Measurements from ENCODE around the gene MPPED1. TPM values are rescaled to one million over a fixed set of nuclear protein-coding genes. Genes with fewer than 3 reads are reported as not detected.

The MPPED1 gene
- total and polyA plus RNA-seq, 2 donors (not counting 3 experiments of a cell fraction or from before 2014, with no cell fraction given): not detected

GRCh38 chr22:43473031-43473430, 61.2 kb downstream of the MPPED1 start:
- H4K20me1 ChIP-seq (replicated peaks; ENCODE audit: control insufficient read depth, extremely low read depth, insufficient read depth, low read length): no peaks in the 10 kb centered on the region
- no peaks in the 10 kb centered on the region for H3K27me3 ChIP-seq (ENCODE audit: control insufficient read depth in 2 of 2, insufficient read depth in 2 of 2, low read length in 2 of 2)
- BruUV-seq (replicated peaks): no TSS peak
- TF ChIP-seq CTCF (IDR thresholded peaks at IDR 0.05; ENCODE audit: extremely low read depth in 1 of 2, insufficient read depth in 1 of 2, low read depth in 1 of 2, low read length in 2 of 2): no peak
- no peak for TF ChIP-seq FOS (IDR thresholded peaks at IDR 0.05; ENCODE audit: borderline replicate concordance, insufficient read depth, low read length)
- no peak for TF ChIP-seq EZH2 (IDR thresholded peaks at IDR 0.05; ENCODE audit: borderline replicate concordance, low read depth, low read length, severe bottlenecking)
- no peak for TF ChIP-seq GATA2 (IDR thresholded peaks at IDR 0.05; ENCODE audit: insufficient read depth, insufficient read length, low read depth, low read length)
- TF ChIP-seq POLR2AphosphoS5 (IDR thresholded peaks at IDR 0.05; ENCODE audit: insufficient read depth, low read depth, low read length): no peak
- TF ChIP-seq POLR2A (IDR thresholded peaks at IDR 0.05; ENCODE audit: low read depth, low read length): no peak
- TF ChIP-seq JUN (IDR thresholded peaks at IDR 0.05; ENCODE audit: borderline replicate concordance, insufficient read depth, insufficient read length, low read depth): no peak
- no peak for TF ChIP-seq MAX (IDR thresholded peaks at IDR 0.05; ENCODE audit: insufficient read depth, insufficient read length)
- no peak for TF ChIP-seq MYC (IDR thresholded peaks at IDR 0.05; ENCODE audit: low read depth, low read length)
- intact Hi-C loops (cut with micrococcal nuclease) (no loop called here), dilution Hi-C loops (cut with MboI; ENCODE audit: extremely low pct_ligation_motif_present, low sequenced_read_pairs) (no loop called here)
- ChIA-PET POLR2A (no interaction called here), CTCF (no interaction called here)
- no peaks in the 10 kb centered on the region for H3K4me1 ChIP-seq (ENCODE audit: control insufficient read depth, extremely low read depth, insufficient read depth, low read length)
- no peak overlapping the region for H3K4me3 ChIP-seq (replicated peaks in 1 of 3; ENCODE audit: insufficient read depth in 1 of 3, low read depth in 1 of 3, low read length in 3 of 3)
- no peak overlapping the region for H3K9ac ChIP-seq (replicated peaks; ENCODE audit: extremely low read depth, insufficient read depth, low read length)
- H2AFZ ChIP-seq (ENCODE audit: low read depth, low read length): no peak overlapping the region
- H3K4me2 ChIP-seq (ENCODE audit: insufficient read depth, low read length): no peak overlapping the region
- no peaks in the 10 kb centered on the region for H3K9me1 ChIP-seq (replicated peaks; ENCODE audit: control insufficient read depth, extremely low read depth, insufficient read depth, low read length)
- no peaks in the 10 kb centered on the region for H3K9me3 ChIP-seq (replicated peaks; ENCODE audit: control insufficient read depth, insufficient read depth, low read length)
- H3K79me2 ChIP-seq (ENCODE audit: control insufficient read depth, insufficient read depth, low read length): no peaks in the 10 kb centered on the region
- no peaks in the 10 kb centered on the region for H3K36me3 ChIP-seq (ENCODE audit: control insufficient read depth in 2 of 2, extremely low read depth in 1 of 2, insufficient read depth in 2 of 2, low read length in 2 of 2)
- no peak overlapping the region for H3K27ac ChIP-seq (ENCODE audit: insufficient read depth, low read depth, low read length)
- DNase-seq (ENCODE audit: low read depth, low spot score) (no peak), FAIRE-seq (no peak)
